Activated naive CD4-positive, alpha-beta T cell treated with anti-CD3 and anti-CD28 coated beads, Interleukin-2, amount 50 U/mL, for 16 hours (primary cell): ENCODE data around the gene MCMBP.
"Not testable (repeated sequence)": the region's sequence is repeated elsewhere in the genome, so short reads cannot be mapped to it uniquely, and the experiment has no call there.

Experiments
- DNase-seq: peaks from one replicate; pipeline ENCODE4 v3.0.0-alpha.2; 2020

Gene MCMBP, protein sequence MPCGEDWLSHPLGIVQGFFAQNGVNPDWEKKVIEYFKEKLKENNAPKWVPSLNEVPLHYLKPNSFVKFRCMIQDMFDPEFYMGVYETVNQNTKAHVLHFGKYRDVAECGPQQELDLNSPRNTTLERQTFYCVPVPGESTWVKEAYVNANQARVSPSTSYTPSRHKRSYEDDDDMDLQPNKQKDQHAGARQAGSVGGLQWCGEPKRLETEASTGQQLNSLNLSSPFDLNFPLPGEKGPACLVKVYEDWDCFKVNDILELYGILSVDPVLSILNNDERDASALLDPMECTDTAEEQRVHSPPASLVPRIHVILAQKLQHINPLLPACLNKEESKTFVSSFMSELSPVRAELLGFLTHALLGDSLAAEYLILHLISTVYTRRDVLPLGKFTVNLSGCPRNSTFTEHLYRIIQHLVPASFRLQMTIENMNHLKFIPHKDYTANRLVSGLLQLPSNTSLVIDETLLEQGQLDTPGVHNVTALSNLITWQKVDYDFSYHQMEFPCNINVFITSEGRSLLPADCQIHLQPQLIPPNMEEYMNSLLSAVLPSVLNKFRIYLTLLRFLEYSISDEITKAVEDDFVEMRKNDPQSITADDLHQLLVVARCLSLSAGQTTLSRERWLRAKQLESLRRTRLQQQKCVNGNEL

GRCh38 chr10:119872610-119872859 is at the start of gene MCMBP:
MCMBP (minus strand) TSS chr10:119872843; CDS start chr10:119872584, 259 bp downstream.
- DNase-seq = no peak

DNA sequence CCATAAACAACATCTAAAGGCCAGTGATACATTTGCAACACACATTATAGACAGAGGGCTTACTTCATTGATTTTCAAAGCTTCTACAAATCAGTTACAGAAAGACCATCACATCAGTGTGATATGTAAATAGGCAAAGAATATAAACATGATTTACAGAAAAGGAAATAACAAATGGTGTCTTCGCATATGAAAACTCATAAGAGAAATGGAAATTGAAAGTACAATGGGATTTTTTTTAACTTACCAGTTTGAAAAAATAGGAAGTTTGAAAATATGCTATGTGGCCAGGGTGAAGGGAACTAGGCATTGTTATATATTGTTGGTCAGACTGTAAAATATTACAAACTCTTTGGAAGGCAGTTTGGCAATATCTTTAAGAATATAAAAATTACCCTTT is 47.2 kb upstream of the MCMBP start:
- no peak for DNase-seq

GRCh38 chr10:119919271-119919670 is 46.6 kb upstream of the MCMBP start:
- no peak for DNase-seq

GRCh38 chr10:119917777-119918176 is 45.1 kb upstream of the MCMBP start:
- DNase-seq = no peak

DNA sequence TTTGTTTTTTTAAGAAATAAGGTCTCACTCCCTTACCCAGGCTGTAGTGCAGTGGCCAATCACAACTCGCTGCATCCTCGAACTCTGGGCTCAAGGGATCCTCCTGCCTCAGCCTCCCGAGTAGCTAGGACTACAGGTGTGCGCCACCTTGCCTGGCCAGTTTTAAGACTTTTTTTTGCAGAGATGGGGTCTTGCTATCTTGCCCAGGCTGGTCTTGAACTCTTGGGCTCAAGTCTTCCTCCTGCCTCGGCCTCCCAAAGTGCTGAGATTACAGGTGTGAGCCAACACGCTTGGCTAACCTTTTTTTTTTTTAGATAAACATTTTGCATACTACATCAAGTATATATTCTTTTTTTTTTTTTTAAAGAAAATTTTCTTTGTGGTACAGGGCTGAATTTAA is 38.0 kb upstream of the MCMBP start:
- DNase-seq = no peak

GRCh38 chr10:119908166-119908565 is 35.5 kb upstream of the MCMBP start:
- no peak for DNase-seq

DNA sequence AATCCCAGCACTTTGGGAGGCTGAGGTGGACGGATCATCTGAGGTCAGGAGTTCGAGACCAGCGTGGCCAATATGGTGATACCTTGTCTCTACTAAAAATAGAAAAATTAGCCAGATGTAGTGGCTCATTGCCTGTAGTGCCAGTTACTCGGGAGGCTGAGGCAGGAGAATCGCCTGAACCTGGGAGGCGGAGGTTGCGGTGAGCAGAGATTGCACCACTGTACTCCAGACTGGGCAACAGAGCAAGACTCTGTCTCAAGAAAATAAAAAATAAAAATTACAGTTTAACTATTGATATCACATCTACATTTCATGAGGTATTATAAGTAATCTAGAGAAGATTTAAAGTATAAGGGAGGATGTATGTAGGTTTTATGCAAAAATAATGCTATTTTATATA is 35.1 kb upstream of the MCMBP start:
- DNase-seq = not testable (repeated sequence)

DNA sequence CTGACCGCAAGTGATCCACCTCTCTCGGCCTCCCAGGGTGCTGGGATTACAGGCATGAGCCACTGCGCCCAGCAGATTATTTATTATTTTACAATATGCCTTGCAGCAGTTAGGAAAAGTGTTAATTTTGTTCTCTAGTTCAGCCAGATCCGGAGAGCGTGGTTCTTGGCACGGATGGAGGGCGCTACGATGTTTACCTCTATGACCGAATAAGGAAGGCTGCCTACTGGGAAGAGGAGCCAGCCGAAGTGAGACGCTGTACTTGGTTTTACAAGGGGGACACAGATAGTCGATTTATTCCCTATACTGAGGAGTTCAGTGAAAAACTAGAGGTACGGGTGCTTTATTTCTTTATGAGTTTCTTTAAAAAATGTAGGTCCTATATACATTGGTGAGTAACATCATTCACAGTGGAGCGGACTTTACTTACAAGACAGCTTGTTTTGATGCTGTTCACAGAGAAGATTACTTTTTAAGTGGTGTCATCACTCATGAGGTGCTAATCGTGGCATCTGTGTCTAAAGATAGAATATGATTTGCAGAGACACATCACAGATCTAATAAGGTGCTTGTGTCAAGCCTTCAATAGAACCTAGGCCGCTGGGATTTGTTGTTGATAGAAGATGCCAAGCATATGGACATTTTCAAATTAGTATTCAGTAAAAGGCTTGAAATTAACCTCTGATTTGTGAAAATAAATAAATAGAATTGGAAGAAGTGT is 31.5 kb upstream of the MCMBP start:
- no peak for DNase-seq

GRCh38 chr10:119898577-119898976 is 25.9 kb upstream of the MCMBP start:
- DNase-seq = no peak

DNA sequence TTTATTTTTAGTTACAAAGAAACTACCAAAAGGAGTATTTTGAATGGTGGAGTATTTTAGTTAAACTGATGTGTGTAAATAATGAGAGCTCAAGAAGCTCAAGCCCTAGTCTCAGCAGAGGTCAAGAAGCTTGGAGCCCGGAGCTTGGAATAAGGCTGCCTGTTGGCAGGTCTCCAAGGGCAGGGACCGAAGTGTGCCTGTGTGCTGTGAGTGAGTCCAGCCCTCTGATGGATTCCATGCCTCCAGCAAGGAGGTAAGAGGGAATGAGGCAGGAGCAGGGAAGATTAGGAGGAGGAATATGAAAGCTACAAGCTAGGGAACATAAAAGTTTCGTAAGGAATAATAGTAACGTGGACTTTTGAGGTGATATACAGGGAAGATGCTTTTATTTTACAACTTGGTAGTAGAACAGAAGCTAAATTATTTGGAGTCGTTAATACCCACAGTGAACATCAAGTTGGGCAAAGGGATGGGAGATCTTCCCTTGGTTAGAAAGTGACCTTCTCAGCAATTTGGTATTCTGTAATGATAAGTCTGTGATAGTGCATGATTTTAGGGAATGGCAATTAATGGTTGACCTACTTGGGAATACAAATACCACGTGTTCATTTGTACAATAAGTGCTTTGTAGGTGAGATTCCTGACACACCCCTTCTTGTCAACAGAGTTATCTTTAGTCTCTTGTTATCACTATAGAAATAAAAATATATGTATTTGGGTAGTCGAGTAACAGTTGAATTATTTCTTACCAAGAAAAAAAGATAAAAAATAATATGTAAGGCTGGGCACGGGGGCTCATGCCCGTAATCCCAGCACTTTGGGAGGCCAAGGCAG is 24.5 kb upstream of the MCMBP start:
- DNase-seq = no peak

DNA sequence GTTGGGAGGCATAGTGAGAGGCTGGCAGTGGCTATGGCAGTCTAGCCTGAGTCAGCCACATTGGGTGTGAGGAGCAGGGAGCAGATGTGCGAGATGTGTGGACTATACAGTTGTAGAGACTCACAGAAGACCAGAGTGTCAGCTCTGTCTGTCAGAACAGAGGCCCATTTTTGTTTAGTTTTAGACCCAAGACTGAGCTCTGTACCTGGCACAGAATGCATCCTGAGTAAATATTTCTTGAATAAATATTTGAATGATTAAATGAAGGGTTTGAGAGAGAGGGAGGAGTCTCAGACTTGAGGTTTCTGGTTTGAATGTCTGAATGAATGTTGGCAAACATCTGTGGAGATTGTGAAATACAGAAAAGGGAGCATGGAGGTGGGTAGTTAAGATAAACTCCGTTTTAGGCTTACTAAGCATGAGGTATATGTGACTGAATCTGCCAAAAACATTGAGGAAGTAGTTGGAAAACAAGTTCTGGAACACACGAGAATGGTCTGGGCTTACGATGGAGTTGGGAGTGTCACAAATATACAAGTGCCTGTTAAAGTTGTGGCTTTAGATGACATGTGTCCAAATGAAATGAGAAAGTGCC is 23.5 kb upstream of the MCMBP start:
- no peak for DNase-seq

DNA sequence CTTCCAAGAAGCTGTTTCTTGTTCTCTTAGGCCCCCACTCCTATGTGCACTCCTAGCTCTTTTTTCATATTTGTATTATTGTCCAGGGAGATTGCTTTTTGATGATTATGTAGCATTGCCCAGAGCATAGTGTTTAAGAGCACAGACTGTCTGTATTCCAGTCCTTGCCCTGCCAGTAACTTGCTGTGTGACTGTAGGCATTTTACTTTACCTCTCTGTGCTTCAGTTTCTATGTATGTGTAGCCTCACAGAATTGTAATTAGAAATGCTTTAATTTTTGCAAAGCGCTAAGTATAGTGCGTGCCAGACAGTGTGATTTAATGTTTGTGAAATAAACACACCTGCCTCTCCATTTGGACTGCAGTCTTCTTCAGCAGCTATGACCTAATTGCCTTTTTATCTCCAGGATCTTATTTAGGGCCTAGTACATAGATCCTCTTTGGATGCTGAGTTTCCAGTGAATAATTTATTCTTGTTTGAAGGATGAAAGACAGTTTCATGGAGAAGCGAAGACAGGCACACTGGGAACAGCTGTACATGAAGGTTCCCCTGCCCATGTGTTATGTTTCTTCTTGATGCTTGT is 21.3 kb upstream of the MCMBP start:
- no peak for DNase-seq

GRCh38 chr10:119893074-119893473 is 20.4 kb upstream of the MCMBP start:
- no peak for DNase-seq

GRCh38 chr10:119892188-119893065 is 19.8 kb upstream of the MCMBP start, which contains the start of gene SEC23IP:
SEC23IP (plus strand) TSS chr10:119892730; CDS start chr10:119892783, 53 bp downstream.
- peak; percentile 92 for DNase-seq

GRCh38 chr10:119891849-119892187 is 19.2 kb upstream of the MCMBP start:
- not testable (repeated sequence) for DNase-seq

DNA sequence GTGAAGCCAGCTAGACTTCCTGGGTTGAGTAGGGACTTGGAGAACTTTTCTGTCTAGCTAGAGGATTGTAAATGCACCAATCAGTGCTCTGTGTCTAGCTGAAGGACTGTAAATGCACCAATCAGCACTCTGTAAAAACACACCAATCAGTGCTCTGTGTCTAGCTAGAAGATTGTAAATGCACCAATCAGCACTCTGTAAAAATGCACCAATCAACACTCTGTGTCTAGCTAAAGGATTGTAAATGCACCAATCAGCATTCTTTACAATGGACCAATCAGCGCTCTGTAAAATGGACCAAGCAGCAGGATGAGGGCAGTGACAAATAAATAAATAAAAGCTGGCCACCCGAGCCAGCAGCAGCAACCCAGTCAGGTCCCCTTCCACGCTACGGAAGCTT is 17.7 kb upstream of the MCMBP start:
- not testable (repeated sequence) for DNase-seq

GRCh38 chr10:119889201-119889600 is 16.6 kb upstream of the MCMBP start:
- DNase-seq = not testable (repeated sequence)

DNA sequence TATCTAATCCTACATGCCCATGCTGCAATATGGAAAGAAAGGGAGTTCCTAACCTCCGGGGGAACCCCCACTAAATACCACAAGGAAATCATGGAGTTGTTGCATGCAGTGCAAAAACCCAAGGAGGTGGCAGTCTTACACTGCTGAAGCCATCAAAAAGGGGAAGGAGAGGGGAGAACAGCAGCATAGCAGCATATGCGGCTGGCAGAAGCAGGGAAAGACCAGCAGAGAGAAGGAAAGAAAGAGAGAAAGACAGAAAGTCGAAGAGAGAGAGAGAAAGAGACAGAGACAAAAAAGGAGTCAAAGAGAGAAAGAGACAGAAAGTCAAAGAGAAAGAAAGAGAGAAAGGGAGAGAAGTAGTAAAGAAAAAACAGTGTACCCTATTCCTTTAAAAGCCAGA is 16.1 kb upstream of the MCMBP start:
- not testable (repeated sequence) for DNase-seq

GRCh38 chr10:119886070-119886469 is 13.4 kb upstream of the MCMBP start:
- DNase-seq = not testable (repeated sequence)

GRCh38 chr10:119883901-119884611 is 11.4 kb upstream of the MCMBP start:
- DNase-seq = not testable (repeated sequence)

- DNase-seq = no peak
Measured at GRCh38 chr10:119878524-119878923, 5.9 kb upstream of the MCMBP start.
